DLD1 (cell line): ENCODE results near the gene KRT36.

Source experiments
- in situ Hi-C: cut with HindIII; loops from 2 replicates; pipeline ENCODE4 v1.10.0; 2017; ENCODE audit warnings: low sequenced_read_pairs

Gene KRT36

DNA sequence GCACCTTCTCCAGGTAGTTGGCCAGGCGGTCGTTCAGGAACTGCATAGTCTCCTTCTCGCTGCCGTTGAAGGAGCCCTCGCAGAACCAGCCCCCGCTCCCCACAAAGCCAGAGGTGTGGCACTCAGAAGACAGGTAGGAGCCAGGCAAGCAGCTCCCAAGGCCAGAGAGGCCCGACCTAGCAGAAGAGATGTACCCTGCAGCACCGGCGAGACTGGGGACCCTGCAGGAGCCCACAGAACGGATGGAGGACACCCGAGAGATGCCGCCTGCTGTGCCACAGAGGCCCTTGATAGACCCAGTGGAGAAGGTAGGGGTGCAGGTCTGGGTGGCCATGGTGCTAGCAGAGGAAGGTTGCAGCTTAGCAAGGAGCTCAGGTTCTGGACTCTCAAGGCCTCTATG lies at the start of gene KRT36:
Gene KRT36, minus strand, starts transcription at position 380 of the 400 bp plus-strand sequence. Its CDS starts 46 bp downstream, at position 334.
- in situ Hi-C loops = no loop called here

DNA sequence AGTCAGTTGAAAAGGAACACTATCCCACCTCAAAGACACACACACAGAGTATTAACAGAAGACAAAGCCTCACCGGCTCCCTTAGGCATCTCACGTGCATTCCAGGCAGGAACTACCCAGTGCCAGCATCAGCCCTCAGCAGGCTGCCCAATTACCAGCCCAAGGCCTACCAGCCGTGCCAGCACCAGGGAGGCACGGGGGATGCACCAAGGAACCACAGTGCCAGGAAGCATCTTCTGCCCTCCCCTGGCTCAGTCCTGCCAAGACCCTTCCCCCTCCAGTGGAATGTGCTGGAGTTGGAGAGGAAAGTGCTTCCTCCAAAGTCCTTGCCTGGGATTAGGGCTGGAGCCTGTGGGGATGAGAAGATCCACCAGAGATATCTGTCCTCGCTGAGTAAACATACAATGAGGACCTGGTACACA lies 49.4 kb upstream of the KRT36 start:
- in situ Hi-C loops = no loop called here

DNA sequence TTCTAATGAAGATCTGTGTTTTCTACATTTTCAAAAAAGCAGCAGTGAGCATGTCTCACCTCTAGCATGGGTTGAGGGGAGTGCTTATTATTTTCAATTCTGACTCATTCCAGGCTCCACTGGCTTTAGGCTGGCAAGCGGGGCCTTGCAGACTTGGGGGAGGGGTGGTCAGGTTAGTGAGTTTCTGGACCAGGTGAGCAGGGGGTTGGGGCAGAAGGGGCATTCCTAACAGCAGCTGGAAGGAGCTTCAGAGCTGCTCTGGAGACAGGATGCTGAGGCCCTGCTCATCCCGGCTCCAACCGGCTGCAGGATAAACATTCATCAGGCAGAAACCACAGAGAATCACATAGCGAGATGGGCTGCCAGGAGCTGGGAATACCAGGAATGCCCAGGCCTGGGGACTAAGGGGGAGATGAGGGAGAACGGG lies 48.9 kb upstream of the KRT36 start:
- in situ Hi-C loops = no loop called here

DNA sequence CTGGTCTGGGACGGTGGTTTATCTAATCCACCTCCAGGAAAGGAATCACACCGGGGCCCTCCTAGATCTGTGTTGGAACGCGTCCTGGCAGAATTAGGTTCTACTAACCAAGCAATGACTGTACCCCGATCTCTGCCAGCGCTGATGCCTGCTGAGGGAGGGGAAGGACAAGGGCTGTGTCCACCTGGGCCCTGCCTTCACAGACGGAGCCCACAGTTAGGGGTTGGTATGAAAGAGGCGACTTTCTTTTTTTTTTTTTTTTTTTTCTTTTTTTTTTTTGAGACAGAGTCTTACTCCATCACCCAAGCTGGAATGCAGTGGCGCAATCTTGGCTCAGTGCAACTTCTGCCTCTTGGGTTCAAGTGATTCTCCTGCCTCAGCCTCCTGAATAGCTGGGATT lies 48.3 kb upstream of the KRT36 start:
- in situ Hi-C loops = no loop called here

DNA sequence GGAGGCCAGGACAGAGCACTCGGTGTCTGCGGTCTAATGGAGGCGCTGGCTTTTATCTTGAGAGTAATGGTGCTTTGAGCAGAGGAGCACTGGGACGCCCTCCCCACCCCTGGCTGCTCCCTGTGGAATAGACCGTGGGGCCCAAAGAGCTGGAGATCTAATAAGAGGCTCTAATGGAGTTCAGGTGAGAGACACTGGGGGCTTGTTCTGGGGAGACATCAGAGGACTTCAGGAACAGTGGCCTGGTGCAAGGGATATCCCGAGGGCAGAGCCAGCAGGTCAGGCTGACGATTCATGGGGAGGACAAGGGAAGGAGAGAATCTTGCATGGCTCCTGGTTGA lies 47.9 kb upstream of the KRT36 start:
- in situ Hi-C loops = no loop called here

DNA sequence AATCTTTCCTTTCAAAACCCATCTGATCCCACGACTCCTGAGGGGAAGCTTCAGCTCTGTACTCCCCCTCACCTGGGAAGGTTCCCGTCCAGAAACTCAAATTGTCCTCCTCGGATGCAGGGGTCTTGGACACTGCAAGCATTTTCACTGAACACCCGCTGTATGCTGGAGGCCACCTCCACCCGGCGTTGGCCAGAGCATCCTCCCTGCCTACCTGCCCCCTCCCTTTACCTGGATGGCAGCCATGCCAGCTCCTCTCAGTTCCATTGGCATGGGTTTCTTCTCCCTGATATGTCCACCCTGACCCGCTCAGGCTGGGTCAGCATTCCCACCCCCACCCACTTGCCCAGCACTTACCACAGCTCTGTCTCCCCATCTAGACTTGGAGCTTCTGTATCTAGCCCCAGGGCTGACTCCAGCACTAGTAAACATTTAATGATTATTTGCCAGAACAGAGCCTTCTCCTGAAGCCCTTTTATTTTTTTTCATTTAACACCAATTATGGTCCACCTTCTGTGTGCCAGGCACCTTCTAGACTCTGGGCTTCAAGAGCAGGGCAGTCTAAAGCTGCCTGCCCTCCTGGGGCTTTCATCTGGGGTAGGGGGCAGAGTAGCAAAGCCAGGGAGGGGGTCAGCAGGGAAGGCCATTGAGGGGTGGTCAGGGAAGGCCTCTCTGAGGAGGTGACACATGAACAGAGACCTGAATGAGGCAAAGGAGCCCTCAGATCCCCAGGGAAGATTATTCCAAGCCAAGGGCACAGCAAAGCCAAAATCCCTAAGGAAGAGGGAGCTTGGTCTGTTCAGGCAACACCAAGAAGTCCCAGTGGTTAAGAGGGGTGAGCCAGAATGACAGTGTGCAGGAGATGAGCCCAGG lies 47.3 kb upstream of the KRT36 start:
- in situ Hi-C loops = no loop called here

DNA sequence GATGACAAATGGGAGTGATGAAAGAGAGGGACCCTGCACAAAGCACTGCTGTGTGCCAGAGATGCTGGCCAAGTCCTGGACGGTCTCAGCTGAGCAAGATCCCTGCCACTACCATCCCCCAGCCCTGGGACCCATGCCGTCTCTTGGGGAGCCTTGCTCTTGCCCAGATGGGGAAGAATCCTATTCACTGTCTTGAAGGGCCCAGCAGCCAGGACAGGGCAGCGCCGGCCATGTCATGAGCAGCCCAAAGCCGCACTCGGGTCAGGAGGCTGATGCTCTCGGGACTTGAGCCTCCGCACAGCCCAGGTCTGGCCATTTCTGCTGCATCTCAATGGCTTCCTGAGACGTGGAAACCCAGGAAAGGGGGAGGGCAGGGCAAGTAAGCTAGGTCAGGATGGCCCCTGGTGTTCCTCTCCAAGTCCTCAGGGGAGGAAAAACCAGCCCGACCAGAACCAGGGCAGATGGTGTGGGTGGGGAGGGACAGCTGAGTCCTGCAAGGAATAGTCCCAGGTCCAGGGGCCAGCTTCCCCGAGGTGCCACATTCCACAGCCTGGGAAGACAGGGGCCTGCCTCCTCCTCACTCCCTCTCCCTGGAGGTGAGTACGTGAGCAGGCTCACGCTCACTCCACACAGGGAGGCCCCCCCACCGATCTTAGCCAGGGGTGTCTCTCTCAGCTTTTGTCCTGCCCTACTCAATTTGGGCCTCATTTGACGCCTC lies 46.2 kb upstream of the KRT36 start:
- in situ Hi-C loops = no loop called here

DNA sequence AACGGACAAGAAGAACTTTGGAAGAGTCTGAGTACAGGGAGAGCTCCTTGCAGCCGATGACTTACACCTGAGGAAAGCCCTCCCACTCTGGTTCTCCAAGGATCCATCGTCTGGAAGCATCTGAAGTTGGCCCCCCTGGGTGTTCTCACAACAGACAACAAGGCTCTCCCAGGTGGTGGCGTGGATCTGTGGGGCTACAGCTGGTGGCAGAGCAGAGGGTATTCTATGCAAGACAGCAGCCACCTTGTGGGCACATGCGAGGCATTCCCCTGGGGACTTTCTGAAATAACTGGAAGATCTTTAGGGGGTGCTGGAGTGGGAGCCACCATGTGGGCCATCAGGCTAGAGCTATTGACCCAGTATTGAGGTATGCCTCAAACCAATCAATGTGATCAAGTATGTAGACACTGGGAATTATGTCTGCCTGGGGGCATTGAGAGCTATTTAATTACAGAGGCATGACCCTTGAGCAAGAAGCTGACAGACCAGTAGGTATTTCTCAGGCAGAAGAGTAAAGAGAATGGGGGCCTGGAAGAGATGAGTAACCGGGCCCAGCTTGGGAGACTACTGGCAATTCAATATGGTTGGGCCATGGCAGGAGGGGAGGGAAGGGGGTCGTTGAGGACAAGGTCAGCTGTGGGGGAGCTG lies 45.3 kb upstream of the KRT36 start:
- in situ Hi-C loops = no loop called here

DNA sequence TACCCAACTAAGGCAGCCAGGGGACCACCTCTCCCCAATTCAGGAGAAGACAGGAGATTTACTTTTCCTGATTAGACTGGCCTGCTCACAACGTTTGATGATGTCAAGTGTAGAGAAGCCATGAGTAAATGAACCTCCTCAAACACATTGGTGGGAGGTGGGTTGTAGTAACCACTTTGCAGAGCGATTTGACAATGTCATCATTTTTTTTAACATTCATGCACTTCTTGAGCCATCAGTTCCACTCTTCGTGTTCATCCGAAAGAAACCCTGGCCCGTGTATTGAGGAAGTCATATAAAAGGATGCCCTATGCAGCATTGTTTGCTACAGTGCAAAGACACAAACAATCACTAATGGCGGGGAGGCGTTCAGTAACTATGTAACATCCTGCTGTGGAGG lies 43.9 kb upstream of the KRT36 start:
- in situ Hi-C loops = no loop called here

DNA sequence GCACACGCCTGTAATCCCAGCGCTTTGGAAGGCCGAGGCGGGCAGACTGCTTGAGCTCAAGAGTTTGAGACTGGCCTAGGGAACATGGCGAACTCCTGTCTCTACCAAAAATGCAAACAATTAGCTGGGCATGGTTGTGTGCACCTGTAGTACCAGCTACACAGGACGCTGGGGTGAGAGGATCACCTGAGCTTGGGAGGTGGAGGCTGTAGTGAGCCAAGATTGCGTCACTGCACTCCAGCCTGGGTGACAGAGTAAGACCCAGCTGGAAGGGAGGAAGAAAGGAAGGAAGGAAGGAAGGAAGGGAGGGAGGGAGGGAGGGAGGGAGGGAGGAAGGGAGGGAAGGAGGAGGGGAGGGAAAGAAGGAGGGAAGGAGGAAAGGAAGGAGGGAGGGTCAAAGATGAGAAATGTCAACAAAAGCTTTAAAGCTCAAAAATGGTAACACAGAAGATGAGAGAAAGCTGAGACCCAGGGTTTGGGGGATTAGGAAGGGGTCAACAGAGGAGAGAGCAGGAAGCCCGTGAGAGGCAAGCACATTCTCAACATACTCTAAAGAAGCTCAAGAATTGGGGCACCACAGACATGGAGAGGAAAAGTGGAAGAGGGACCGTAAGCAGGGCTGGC lies 43.3 kb upstream of the KRT36 start:
- in situ Hi-C loops = no loop called here

DNA sequence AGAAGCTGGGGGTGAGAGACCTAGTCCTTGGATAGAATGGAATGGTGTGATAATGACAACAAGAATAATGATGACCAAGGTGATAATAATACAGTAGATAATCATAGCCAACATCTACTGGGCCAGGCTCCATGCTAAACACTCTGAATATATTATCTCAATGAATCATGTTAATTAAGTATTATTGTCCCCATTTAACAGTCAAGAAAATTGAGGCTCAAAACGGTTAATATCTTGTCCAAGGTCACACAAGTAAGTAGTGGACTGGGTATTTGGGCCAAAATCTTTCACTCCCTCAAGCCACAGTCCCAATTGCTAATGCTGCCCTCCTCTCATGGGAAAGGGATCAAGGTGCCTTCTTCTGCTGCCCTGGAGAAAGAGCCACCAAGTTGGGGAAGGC lies 42.3 kb upstream of the KRT36 start:
- in situ Hi-C loops = no loop called here

DNA sequence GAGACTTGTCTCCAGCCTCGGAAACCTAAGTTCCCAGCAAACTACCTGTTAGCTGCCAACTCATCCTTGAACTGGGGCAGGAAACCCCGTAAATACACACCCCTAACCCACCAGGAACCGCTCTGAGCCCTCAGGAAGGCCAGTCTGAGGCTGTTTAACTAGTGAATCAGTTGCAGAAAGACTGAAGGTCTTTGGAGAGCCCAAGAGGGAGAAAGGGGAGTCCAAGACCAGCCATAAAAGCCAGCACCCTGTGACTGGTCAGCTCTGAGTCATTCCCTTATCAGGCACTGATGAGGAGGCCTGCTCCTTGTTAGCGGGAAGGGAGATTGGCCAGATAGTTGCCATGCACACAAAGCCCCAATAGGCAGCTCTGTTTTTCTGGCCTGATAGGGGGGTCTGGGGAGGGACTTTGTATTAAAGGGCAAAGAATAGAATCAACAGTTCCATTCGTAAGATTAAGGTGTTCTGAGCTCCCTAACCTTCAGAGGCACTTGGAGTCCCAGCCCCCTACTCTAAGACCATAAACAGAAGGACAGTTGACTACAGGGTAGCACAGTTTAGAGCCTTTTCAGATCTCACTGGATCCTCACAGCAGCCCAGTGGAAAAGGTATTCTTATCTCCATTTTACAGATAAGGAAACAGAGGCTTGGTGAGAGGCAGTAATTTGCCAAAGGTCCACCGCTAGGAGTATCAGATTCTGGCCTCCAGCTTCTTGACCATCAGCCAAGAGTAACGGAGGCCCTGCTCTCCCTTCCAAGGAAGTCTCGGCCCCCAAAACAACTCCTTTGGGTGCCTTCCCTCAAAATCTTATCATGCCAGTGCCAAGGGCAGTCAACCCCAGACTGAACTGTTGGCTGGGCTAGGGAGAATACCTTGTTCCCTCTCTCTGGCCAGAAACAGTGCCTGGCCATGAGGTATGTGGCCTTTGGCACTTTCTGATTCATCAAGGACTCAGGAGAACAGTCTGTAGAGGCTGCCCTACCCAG lies 40.6 kb upstream of the KRT36 start:
- in situ Hi-C loops = no loop called here

DNA sequence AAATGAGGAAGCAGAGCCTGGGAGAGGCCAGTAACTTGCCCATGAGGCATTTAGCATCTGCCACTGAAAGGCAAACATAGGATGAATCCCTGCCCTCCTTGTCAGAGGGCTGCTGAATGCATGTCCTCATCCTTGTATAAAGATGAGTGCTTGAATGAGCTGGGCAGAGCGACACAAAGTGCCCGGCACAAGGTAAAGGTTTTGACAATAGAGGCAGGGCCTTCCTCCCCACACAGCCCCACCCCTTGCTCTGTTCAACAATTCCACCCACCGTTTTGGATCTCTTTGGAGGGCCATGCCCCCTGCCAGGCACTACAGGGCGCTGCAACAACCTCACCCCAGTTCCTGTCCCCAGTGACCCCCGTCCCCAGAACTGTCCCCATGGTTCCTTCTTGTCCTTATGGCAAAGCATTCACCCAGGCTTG lies 39.8 kb upstream of the KRT36 start:
- in situ Hi-C loops = no loop called here

DNA sequence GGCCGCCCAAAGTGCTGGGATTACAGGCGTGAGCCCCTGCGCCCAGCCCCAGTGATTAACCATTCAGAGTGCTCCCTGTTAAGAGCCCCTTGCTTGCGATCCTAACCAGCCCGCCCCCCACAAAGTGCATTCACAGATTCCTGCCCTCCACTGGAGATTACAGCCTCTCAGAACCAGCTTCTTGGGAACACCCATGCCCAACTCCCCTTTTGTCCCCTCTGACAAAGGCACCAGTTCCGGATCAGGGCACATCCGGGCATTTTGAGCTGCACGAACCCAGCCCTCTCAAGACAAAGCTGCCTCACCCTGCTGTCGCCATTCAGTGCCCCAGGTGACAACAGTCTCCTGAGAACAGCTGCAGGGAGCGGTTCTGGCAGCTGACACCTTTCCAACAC lies 39.2 kb upstream of the KRT36 start:
- in situ Hi-C loops = no loop called here

DNA sequence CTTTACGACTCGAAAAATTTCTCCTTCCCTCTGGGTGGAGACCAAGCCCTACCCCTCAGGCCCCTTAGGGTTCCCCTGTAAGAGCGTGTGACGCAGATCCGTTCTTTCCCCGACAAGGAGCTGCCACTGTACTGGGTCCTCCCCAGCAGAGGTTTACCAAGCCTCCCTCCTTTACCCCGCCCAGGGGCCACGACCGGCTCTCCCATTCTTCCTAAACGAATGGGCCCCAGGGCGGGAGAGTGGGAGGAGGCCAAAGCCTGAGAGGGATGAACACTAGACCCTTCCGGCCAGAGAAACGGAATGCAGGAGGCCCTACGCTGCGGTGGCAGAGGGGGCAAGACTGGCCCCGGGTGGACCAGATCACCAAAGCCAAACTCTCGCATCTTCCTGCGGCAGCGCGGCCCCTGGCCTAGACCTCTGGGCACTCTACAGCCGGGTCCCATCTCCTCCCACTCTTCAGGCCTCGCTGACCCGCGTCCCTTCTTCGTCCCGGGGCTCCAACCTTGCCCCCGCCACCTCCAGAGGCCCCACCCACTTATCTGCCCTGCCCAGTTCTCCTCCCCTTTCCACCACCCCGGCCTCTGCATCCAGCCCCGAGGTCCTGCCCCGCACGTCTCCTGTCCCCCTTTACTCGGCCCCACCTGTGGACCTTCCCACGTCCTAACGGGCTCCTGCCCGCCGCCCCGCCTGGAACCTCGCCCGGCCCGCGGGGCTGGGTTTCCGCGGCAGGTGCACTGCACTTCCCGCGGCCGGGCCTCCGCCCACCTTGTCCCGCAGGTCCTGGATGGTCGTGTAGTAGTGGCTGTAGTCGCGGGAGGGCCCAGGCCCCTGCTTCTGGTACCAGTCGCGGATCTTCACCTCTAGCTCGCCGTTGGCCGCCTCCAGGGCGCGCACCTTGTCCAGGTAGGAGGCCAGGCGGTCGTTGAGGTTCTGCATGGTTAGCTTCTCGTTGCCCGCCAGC lies 37.6 kb upstream of the KRT36 start:
- in situ Hi-C loops = no loop called here

DNA sequence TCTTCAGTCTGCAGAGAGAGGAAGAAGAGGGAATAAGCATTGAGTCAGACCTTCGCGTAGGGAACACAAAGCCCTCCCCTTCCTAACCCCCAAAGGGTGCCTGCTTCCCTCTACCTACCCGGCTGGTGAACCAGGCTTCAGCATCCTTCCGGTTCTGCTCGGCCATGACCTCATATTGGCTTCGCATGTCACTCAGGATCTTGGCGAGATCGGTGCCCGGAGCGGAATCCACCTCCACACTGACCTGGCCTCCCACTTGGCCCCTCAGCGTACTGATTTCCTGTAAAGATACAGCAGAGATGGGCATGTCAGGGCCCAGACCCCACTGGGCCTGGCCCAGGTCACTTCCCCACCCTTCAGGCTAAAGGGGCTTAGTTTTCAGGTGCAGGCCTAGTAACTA lies 34.6 kb upstream of the KRT36 start:
- in situ Hi-C loops = no loop called here

DNA sequence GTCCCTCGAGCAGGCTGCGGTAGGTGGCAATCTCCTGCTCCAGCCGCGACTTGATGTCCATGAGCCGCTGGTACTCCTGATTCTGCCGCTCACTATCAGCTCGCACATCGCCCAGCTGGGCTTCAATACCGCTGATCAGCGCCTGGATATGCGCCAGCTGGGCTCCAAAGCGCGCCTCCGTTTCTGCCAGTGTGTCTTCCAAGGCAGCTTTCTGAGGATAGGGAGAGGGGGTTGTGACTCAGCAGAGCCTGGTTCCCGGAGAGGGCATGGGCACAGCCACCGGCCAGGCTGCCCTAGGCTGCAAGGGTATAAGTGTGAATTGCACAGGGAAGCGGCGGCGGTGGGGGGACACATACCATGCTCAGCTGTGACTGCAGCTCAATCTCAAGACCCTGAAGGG lies 34.1 kb upstream of the KRT36 start:
- in situ Hi-C loops = no loop called here

DNA sequence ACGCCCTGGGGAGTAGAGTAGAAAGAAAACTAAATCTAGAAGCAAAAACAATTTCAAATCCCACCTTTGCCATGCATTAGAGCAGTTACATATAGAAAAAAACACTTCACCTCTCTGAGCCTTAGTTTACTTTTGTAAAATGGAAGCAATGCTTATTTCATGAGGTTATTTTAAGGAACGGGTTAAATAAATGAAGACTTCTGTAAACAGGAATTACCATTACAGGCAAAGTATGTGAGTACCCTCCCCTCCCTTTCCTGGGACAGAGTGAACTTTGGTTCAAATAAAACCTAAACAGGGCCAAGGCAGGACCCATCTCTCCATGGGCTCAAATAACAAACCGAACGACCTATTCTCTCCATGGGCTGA lies 33.5 kb upstream of the KRT36 start:
- in situ Hi-C loops = no loop called here
